ENCODE measurements around the gene MAP1B.

GRCh38 chr5:72189146-72189545 lies 81.9 kb downstream of the MAP1B start:
- TF ChIP-seq CEBPB (IDR thresholded peaks at IDR 0.05; ENCODE audit: low read depth) = no peak
- TF ChIP-seq ZNF274 (IDR thresholded peaks at IDR 0.05; ENCODE audit: low read depth, low read length) = no peak
- TF ChIP-seq CTCF (IDR thresholded peaks at IDR 0.05 in 2 of 3, conservative IDR thresholded peaks at IDR 0.05 in 1 of 3; ENCODE audit: borderline replicate concordance in 1 of 3, insufficient read depth in 1 of 3, low read depth in 2 of 3, low read length in 2 of 3) = no peak
- TF ChIP-seq ATF3 (IDR thresholded peaks at IDR 0.05) = no peak
- TF ChIP-seq POLR2AphosphoS5 (IDR thresholded peaks at IDR 0.05; ENCODE audit: low read depth, low read length) = no peak
- TF ChIP-seq ELF1 (IDR thresholded peaks at IDR 0.05; ENCODE audit: borderline replicate concordance, low read depth) = no peak
- TF ChIP-seq POLR2A (IDR thresholded peaks at IDR 0.05; ENCODE audit: borderline replicate concordance, extremely low read depth, insufficient read depth, insufficient read length) = no peak
